GM23248 (cell line): Measurements from ENCODE around the gene BMERB1. TPM values are rescaled to one million over a fixed set of nuclear protein-coding genes. Genes with fewer than 3 reads are reported as not detected.
"Not testable (repeated sequence)": the region's sequence is repeated elsewhere in the genome, so short reads cannot be mapped to it uniquely, and the experiment has no call there.

Experiments used
- DNase-seq: peaks from one replicate; pipeline ENCODE4 v3.0.0-alpha.2; 2015
- H2AFZ ChIP-seq: fragments of 200-600 bp; sonication (generic); 2 replicates; pipeline ENCODE4 v1.6.1; 2016; ENCODE audit warnings: antibody characterized with exemption
- H3F3A ChIP-seq: fragments of 200-600 bp; sonication (generic); 2 replicates; pipeline ENCODE4 v1.6.1; 2016; ENCODE audit warnings: mild to moderate bottlenecking, antibody characterized with exemption, mixed run types; ENCODE audit not compliant: insufficient read depth
- H3K27ac ChIP-seq: fragments of 200-600 bp; sonication (generic); 2 replicates; pipeline ENCODE4 v1.5.1; 2016; ENCODE audit warnings: mild to moderate bottlenecking
- H3K27me3 ChIP-seq: fragments of 200-600 bp; sonication (generic); replicated peaks from 2 replicates; pipeline ENCODE4 v1.6.1; 2016; ENCODE audit warnings: mild to moderate bottlenecking; ENCODE audit not compliant: insufficient read depth
- H3K36me3 ChIP-seq: fragments of 200-600 bp; sonication (generic); 2 replicates; pipeline ENCODE4 v1.6.1; 2016; ENCODE audit warnings: low read depth, mild to moderate bottlenecking
- H3K4me1 ChIP-seq: fragments of 200-600 bp; sonication (generic); 2 replicates; pipeline ENCODE4 v1.6.1; 2016; ENCODE audit warnings: mild to moderate bottlenecking; ENCODE audit not compliant: insufficient read depth
- H3K4me2 ChIP-seq: fragments of 200-600 bp; sonication (generic); one replicate; pipeline ENCODE4 v1.6.1; 2016; ENCODE audit warnings: mild to moderate bottlenecking; ENCODE audit not compliant: unreplicated experiment
- H3K4me3 ChIP-seq: fragments of 200-600 bp; sonication (generic); 2 replicates; pipeline ENCODE4 v1.5.1; 2016; ENCODE audit warnings: mild to moderate bottlenecking
- H3K79me2 ChIP-seq: fragments of 200-600 bp; sonication (generic); 2 replicates; pipeline ENCODE4 v1.6.1; 2016; ENCODE audit warnings: mild to moderate bottlenecking; ENCODE audit not compliant: insufficient read depth
- H3K9ac ChIP-seq: fragments of 200-600 bp; sonication (generic); 2 replicates; pipeline ENCODE4 v1.6.1; 2016; ENCODE audit warnings: mild to moderate bottlenecking
- H3K9me2 ChIP-seq: fragments of 200-600 bp; sonication (generic); 2 replicates; pipeline ENCODE4 v1.6.1; 2016; ENCODE audit warnings: mixed run types, mild to moderate bottlenecking, moderate library complexity; ENCODE audit not compliant: insufficient read depth
- H3K9me3 ChIP-seq: fragments of 200-600 bp; sonication (generic); one replicate; pipeline ENCODE4 v1.6.1; 2017; ENCODE audit warnings: low read depth
- H4K20me1 ChIP-seq: fragments of 200-600 bp; sonication (generic); 2 replicates; pipeline ENCODE4 v1.6.0; 2016; ENCODE audit not compliant: insufficient read depth
- EZH2 ChIP-seq: fragments of 200-600 bp; sonication (generic); IDR thresholded peaks from 2 replicates; pipeline ENCODE4 v1.6.1; 2018; ENCODE audit warnings: antibody characterized with exemption, mild to moderate bottlenecking; ENCODE audit not compliant: insufficient read depth, poor library complexity, severe bottlenecking
- EZH2phosphoT487 ChIP-seq: fragments of 200-600 bp; sonication (generic); IDR thresholded peaks from 2 replicates; pipeline ENCODE4 v1.6.1; 2018; ENCODE audit warnings: antibody characterized with exemption, moderate library complexity, mild to moderate bottlenecking, low read depth; ENCODE audit not compliant: insufficient read depth
- WGBS, 2 experiments: methylation state at CpG; one replicate each; pipeline ENCODE4 v1.1.6; 2015 to 2017; ENCODE audit warnings: low lambda C conversion rate in 2 of 2, low coverage in 1 of 2; ENCODE audit errors: missing lambda C conversion rate in 2 of 2; 5-methylcytosine and 5-hydroxymethylcytosine counted together
- in situ Hi-C: fragments of 300-500 bp; cut with MboI; formaldehyde crosslinking; loops from 2 replicates; pipeline ENCODE4 v1.15.0; 2020
- polyA plus RNA-seq: library from polyadenylated mRNA; unstranded; fragments of >200 nt; fragmentation: Nextera tagmentation; extraction: Ambion mirVana; gene quantifications from 2 replicates; pipeline ENCODE4 v1.2.1, GENCODE V29; 2016
- total RNA-seq: library from RNA; depleted of rRNA; stranded (reverse); fragments of >200 nt; shearing (Covaris generic); gene quantifications from 2 replicates; pipeline ENCODE4 v1.2.3, GENCODE V29; 2014

BMERB1 gene
- total and polyA plus RNA-seq, 2 experiments from 2014 or later = 55.2 to 94.1 TPM

GRCh38 chr16:15440852-15441251 is 6.5 kb downstream of the BMERB1 start:
- in situ Hi-C loops = no loop called here
- WGBS, 2 experiments = 42 to 51% methylated on average over 3 of the region's 3 CpGs
- Histone ChIP-seq H3K36me3 (no peaks in the 10 kb centered on the region; the same call in 1 of the 2 replicates), H3K4me2 (peak overlapping the region; percentile 83), H3K27ac (peak overlapping the region; percentile 98), H3K9me3 (no peaks in the 10 kb centered on the region), H2AFZ (no peak overlapping the region), H3K4me3 (peak overlapping the region; percentile 53), H3K4me1 (peaks cover 55% of the 10 kb centered on the region), H3K79me2 (peaks cover 88% of the 10 kb centered on the region), H3F3A (peaks cover 44% of the 10 kb centered on the region), H3K27me3 (no peaks in the 10 kb centered on the region), H3K9ac (peak overlapping the region; percentile 78), H4K20me1 (no peaks in the 10 kb centered on the region), H3K9me2 (no peaks in the 10 kb centered on the region)
- TF ChIP-seq EZH2phosphoT487 (no peak), EZH2 (no peak)
- peak; percentile 92 for DNase-seq

DNA sequence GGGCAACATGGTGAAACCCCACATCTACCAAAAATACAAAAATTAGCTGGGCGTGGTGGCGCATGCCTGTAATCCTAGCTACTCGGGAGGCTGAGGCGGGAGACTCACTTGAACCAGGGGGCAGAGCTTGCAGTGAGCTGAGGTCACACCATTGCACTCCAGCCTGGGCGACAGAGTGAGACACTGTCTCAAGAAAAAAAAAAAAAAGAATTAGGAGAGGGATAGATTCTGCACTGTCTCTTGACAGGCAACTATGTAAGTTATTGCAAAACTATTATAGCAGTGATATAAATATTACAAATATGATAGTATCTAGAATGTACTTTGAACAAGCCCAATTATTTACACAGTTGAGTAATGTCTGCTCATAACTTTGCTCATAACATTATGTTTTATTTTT is 7.8 kb downstream of the BMERB1 start:
- H2AFZ ChIP-seq, H3K9me3 ChIP-seq, H3K4me3 ChIP-seq, H4K20me1 ChIP-seq, H3K27me3 ChIP-seq, in situ Hi-C loops, DNase-seq, H3K4me2 ChIP-seq, H3K9ac ChIP-seq, H3K9me2 ChIP-seq, H3K36me3 ChIP-seq: not testable (repeated sequence)
- peaks cover 88% of the 10 kb centered on the region for H3K79me2 ChIP-seq
- WGBS, 2 experiments = 77% methylated on average over 5 of the region's 5 CpGs
- H3K4me1 ChIP-seq = peaks cover 45% of the 10 kb centered on the region
- H3F3A ChIP-seq = peaks cover 41% of the 10 kb centered on the region
- peak overlapping the region; percentile 98 for H3K27ac ChIP-seq

- no peak for DNase-seq
- Histone ChIP-seq H3K79me2 (peaks cover 88% of the 10 kb centered on the region), H3K27ac (no peak overlapping the region), H3K4me3 (no peak overlapping the region), H3K4me1 (peaks cover 39% of the 10 kb centered on the region), H2AFZ (no peak overlapping the region), H3K27me3 (no peaks in the 10 kb centered on the region), H3K9ac (no peak overlapping the region), H3K9me2 (no peaks in the 10 kb centered on the region), H3F3A (peaks cover 38% of the 10 kb centered on the region), H3K9me3 (no peaks in the 10 kb centered on the region), H3K4me2 (no peak overlapping the region), H4K20me1 (no peaks in the 10 kb centered on the region), H3K36me3 (no peaks in the 10 kb centered on the region; the same call in none of the 2 replicates)
- in situ Hi-C loops = no loop called here
- TF ChIP-seq EZH2 = no peak
- no peak for TF ChIP-seq EZH2phosphoT487
- 85% methylated on average over 4 of the region's 4 CpGs for WGBS, 2 experiments
Measured at GRCh38 chr16:15443753-15444152, 9.4 kb downstream of the BMERB1 start.

DNA sequence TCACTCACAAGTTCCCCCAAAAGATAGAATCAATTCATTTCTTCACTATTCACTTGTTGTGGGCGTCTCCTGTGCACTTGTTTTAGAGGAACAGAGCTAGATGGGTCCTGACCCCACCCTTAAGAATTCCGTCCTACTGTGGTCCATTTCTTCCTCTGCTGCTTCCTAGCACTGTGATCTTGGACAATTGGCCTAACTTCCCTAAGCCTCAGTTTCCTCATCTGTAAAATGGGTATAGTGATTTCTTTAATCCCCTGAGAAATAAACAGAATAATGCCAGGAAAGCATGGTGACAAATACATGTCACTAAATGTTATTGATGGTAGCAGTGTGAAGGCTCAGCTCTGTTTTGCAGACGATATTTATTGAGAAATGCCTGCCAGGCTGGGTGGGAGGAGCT is 9.9 kb downstream of the BMERB1 start:
- Histone ChIP-seq H3K9me3 (no peaks in the 10 kb centered on the region), H2AFZ (no peak overlapping the region), H3K79me2 (peaks cover 88% of the 10 kb centered on the region), H3K36me3 (no peaks in the 10 kb centered on the region; the same call in none of the 2 replicates), H3K27me3 (no peaks in the 10 kb centered on the region), H3K4me3 (no peak overlapping the region), H3K4me1 (peaks cover 33% of the 10 kb centered on the region), H3F3A (peaks cover 33% of the 10 kb centered on the region), H3K27ac (no peak overlapping the region), H4K20me1 (no peaks in the 10 kb centered on the region), H3K4me2 (no peak overlapping the region), H3K9ac (no peak overlapping the region), H3K9me2 (no peaks in the 10 kb centered on the region)
- in situ Hi-C loops = no loop called here
- DNase-seq = no peak
- 69 to 72% methylated on average over 3 of the region's 3 CpGs for WGBS, 2 experiments
- TF ChIP-seq EZH2 (no peak), EZH2phosphoT487 (no peak)

DNA sequence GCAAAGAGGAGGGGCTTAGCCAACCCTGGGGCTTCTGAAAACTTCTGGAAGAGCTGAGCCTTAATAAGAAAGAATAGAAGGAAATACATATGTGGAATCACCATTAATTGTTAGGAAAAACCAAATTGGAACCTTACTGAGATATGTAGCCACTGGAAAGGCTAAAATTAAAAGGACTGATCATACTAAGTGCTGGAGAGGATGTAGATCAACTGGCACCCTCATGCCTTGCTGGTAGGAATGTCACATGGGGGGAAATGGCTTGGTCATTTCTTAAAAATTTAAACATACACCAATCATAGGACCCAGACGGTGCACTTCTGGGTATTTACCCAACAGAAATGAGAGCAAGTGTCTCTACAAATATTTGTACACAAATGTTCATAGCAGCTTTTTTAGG is 11.1 kb downstream of the BMERB1 start:
- Histone ChIP-seq H3K79me2 (peaks cover 94% of the 10 kb centered on the region), H3K27ac (no peak overlapping the region), H2AFZ (no peak overlapping the region), H3K27me3 (no peaks in the 10 kb centered on the region), H3K4me2 (no peak overlapping the region), H3K4me3 (no peak overlapping the region), H3F3A (peaks cover 24% of the 10 kb centered on the region), H3K9me2 (no peaks in the 10 kb centered on the region), H3K9ac (no peak overlapping the region), H4K20me1 (no peaks in the 10 kb centered on the region), H3K36me3 (no peaks in the 10 kb centered on the region; the same call in none of the 2 replicates), H3K9me3 (no peaks in the 10 kb centered on the region), H3K4me1 (peaks cover 25% of the 10 kb centered on the region)
- in situ Hi-C loops = no loop called here
- TF ChIP-seq EZH2 (no peak), EZH2phosphoT487 (no peak)
- WGBS, 2 experiments = 85 to 95% methylated on average over 1 of the region's 1 CpG
- no peak for DNase-seq
